ENCODE results near the gene PLD3.

- TF ChIP-seq CTCF (IDR thresholded peaks at IDR 0.05) (no peak), POLR2AphosphoS5 (IDR thresholded peaks at IDR 0.05) (no peak), POLR2A (IDR thresholded peaks at IDR 0.05) (no peak)
Observed at GRCh38 chr19:40398417-40399131, 50.1 kb downstream of the PLD3 start.
